ENCODE results near the gene NDC1. TPM values are rescaled to one million over a fixed set of nuclear protein-coding genes. Genes with fewer than 3 reads are reported as not detected.
A peak's percentile ranks its signal among the peaks of the same experiment; 100 is the strongest.

NDC1 gene
- total RNA-seq, 1 donor, result 12.7 TPM

DNA sequence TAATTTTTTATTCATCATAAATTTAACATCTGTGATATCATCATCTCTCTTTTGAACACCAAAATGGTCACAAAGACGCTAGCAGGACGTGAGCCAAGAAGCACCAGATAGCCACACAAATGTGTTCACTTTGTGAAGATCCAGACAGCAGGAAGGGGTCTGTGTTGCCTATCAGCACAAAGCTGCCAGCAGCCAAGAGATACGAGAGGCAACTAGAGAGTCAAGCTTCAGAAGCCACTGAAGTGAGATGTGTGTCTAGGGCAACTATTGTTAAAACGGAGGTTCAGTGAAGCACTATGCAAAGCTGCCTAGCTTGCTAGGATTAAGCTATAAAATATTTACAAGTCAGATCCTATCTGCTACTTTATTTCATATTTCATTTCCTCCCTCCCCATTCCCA, 45.3 kb downstream of the NDC1 start:
- H3K4me3 ChIP-seq (ENCODE audit: insufficient read depth, low read length), result no peak overlapping the region
- H3K36me3 ChIP-seq (ENCODE audit: insufficient read depth, low read length), result peaks cover 3% of the 10 kb centered on the region
- no peak overlapping the region for H3K27ac ChIP-seq (ENCODE audit: low read depth, low read length)
- DNase-seq (ENCODE audit: insufficient read length, low spot score, missing footprints), result no peak
- no peaks in the 10 kb centered on the region for H3K79me2 ChIP-seq (ENCODE audit: insufficient read depth, low read length)
- TF ChIP-seq, protein P1, sequence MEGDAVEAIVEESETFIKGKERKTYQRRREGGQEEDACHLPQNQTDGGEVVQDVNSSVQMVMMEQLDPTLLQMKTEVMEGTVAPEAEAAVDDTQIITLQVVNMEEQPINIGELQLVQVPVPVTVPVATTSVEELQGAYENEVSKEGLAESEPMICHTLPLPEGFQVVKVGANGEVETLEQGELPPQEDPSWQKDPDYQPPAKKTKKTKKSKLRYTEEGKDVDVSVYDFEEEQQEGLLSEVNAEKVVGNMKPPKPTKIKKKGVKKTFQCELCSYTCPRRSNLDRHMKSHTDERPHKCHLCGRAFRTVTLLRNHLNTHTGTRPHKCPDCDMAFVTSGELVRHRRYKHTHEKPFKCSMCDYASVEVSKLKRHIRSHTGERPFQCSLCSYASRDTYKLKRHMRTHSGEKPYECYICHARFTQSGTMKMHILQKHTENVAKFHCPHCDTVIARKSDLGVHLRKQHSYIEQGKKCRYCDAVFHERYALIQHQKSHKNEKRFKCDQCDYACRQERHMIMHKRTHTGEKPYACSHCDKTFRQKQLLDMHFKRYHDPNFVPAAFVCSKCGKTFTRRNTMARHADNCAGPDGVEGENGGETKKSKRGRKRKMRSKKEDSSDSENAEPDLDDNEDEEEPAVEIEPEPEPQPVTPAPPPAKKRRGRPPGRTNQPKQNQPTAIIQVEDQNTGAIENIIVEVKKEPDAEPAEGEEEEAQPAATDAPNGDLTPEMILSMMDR (IDR thresholded peaks at IDR 0.05; ENCODE audit: extremely low read depth, low read depth, low read length), result no peak
- no peak overlapping the region for H2AFZ ChIP-seq (ENCODE audit: low read length)
- no peaks in the 10 kb centered on the region for H3K4me1 ChIP-seq (ENCODE audit: insufficient read depth, low read length)
- no peak overlapping the region for H3K4me2 ChIP-seq (ENCODE audit: insufficient read depth, low read length)
- H3K27me3 ChIP-seq (ENCODE audit: insufficient read depth, low read length), result no peaks in the 10 kb centered on the region
- no peaks in the 10 kb centered on the region for H3K9me3 ChIP-seq (ENCODE audit: low read depth, low read length)
- H4K20me1 ChIP-seq (ENCODE audit: insufficient read depth, low read length), result no peaks in the 10 kb centered on the region

DNA sequence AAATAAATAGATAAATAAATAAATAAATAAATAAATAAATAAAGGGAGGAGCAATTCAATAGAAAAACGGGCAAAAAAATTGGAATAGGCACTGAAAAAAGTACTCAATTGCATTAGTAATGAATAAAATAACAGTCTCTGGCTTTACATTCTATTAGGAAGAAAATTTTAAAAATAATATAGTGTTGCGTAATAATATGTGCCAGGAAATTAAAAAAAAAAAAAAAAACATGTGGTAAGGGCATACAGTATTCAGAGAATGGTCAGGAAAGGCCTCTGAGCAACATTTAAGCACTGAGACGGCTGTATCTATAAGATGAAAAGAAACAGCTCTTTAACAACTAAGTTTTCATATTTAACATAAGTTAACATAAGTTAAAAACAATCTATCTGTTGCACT, 50.4 kb downstream of the NDC1 start:
- no peaks in the 10 kb centered on the region for H4K20me1 ChIP-seq (ENCODE audit: insufficient read depth, low read length)
- H3K4me1 ChIP-seq (ENCODE audit: insufficient read depth, low read length), result peaks cover 2% of the 10 kb centered on the region
- H2AFZ ChIP-seq (ENCODE audit: low read length), result no peak overlapping the region
- no peaks in the 10 kb centered on the region for H3K9me3 ChIP-seq (ENCODE audit: low read depth, low read length)
- DNase-seq (ENCODE audit: insufficient read length, low spot score, missing footprints), result no peak
- TF ChIP-seq, protein P1 (IDR thresholded peaks at IDR 0.05; ENCODE audit: extremely low read depth, low read depth, low read length), result no peak
- H3K4me3 ChIP-seq (ENCODE audit: insufficient read depth, low read length), result no peak overlapping the region
- no peak overlapping the region for H3K4me2 ChIP-seq (ENCODE audit: insufficient read depth, low read length)
- no peak overlapping the region for H3K27ac ChIP-seq (ENCODE audit: low read depth, low read length)
- no peaks in the 10 kb centered on the region for H3K79me2 ChIP-seq (ENCODE audit: insufficient read depth, low read length)
- H3K36me3 ChIP-seq (ENCODE audit: insufficient read depth, low read length), result peaks cover 9% of the 10 kb centered on the region
- H3K27me3 ChIP-seq (ENCODE audit: insufficient read depth, low read length), result no peaks in the 10 kb centered on the region

- Histone ChIP-seq H3K4me3 (ENCODE audit: insufficient read depth, low read length) (no peak overlapping the region), H2AFZ (ENCODE audit: low read length) (no peak overlapping the region), H3K4me2 (ENCODE audit: insufficient read depth, low read length) (no peak overlapping the region), H3K4me1 (ENCODE audit: insufficient read depth, low read length) (peaks cover 16% of the 10 kb centered on the region), H3K9me3 (ENCODE audit: low read depth, low read length) (no peaks in the 10 kb centered on the region), H3K79me2 (ENCODE audit: insufficient read depth, low read length) (no peaks in the 10 kb centered on the region), H3K27me3 (ENCODE audit: insufficient read depth, low read length) (no peaks in the 10 kb centered on the region), H3K36me3 (ENCODE audit: insufficient read depth, low read length) (peaks cover 7% of the 10 kb centered on the region), H4K20me1 (ENCODE audit: insufficient read depth, low read length) (no peaks in the 10 kb centered on the region), H3K27ac (ENCODE audit: low read depth, low read length) (peak overlapping the region; percentile 7)
- DNase-seq (ENCODE audit: insufficient read length, low spot score, missing footprints), result peak; percentile 85
- TF ChIP-seq, protein P1 (IDR thresholded peaks at IDR 0.05; ENCODE audit: extremely low read depth, low read depth, low read length), result no peak
Observed at GRCh38 chr1:53783056-53783455, 55.0 kb downstream of the NDC1 start.

DNA sequence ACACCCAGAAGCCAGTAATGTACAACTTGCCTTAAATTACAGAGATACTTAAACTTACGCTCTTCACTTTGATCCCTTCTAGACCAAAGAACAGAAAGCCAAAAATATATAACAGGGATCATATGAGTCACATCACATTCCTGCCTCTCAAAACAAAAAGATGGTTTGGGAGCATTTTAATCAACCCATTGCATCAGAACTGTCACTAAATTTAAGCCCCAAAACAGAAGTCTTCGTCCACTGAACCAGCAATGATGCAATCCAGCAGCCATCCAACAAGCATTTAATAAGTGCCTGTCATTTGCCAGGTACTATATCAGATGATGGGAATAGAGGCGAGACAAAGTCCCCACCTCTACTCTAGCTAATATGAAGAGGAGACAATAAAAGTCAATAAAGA, 56.4 kb downstream of the NDC1 start:
- TF ChIP-seq, protein P1 (IDR thresholded peaks at IDR 0.05; ENCODE audit: extremely low read depth, low read depth, low read length), result no peak
- H3K27ac ChIP-seq (ENCODE audit: low read depth, low read length), result peak overlapping the region; percentile 38
- no peaks in the 10 kb centered on the region for H3K9me3 ChIP-seq (ENCODE audit: low read depth, low read length)
- H3K4me1 ChIP-seq (ENCODE audit: insufficient read depth, low read length), result peaks cover 16% of the 10 kb centered on the region
- no peaks in the 10 kb centered on the region for H3K79me2 ChIP-seq (ENCODE audit: insufficient read depth, low read length)
- peak overlapping the region; percentile 39 for H3K4me2 ChIP-seq (ENCODE audit: insufficient read depth, low read length)
- H3K4me3 ChIP-seq (ENCODE audit: insufficient read depth, low read length), result no peak overlapping the region
- peak overlapping the region; percentile 53 for H2AFZ ChIP-seq (ENCODE audit: low read length)
- peak; percentile 84 for DNase-seq (ENCODE audit: insufficient read length, low spot score, missing footprints)
- H4K20me1 ChIP-seq (ENCODE audit: insufficient read depth, low read length), result no peaks in the 10 kb centered on the region
- peaks cover 11% of the 10 kb centered on the region for H3K36me3 ChIP-seq (ENCODE audit: insufficient read depth, low read length)
- no peaks in the 10 kb centered on the region for H3K27me3 ChIP-seq (ENCODE audit: insufficient read depth, low read length)

Measured in osteoblast (primary cell).